GM12891 (cell line): ENCODE measurements around the gene AVL9.

Experiments used
- POLR2A ChIP-seq: IDR thresholded peaks from 2 replicates; pipeline ENCODE4 v1.6.1; 2011; ENCODE audit warnings: low read depth, low read length, control low read depth
- POLR2AphosphoS5 ChIP-seq: IDR thresholded peaks from 2 replicates; pipeline ENCODE4 v1.6.1; 2011; ENCODE audit warnings: low read depth, low read length, control low read depth
- SPI1 ChIP-seq: IDR thresholded peaks from 2 replicates; pipeline ENCODE4 v1.6.1; 2011; ENCODE audit warnings: low read depth, low read length, control low read depth
- TAF1 ChIP-seq: IDR thresholded peaks from 2 replicates; pipeline ENCODE4 v1.6.1; 2011; ENCODE audit warnings: low read depth, low read length, control low read depth

DNA sequence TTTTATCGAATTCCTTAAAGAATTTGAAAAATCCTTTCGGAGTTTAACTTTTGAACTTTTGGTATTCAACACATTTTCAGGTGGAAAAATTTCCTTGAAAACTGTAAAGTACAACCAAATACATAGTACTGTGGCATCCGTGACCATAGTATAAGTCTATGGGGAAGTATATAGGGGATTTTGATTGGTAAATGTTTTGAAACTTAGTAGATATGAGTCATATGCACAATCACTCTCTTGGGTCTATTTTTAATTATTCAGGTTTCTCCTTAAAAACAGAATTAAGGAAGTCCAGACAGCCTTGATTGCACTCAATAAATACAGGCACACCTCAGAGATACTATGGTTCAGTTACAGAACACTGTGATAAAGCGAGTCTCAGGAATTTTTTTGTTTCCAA lies 64.2 kb downstream of the AVL9 start:
- TF ChIP-seq POLR2A (no peak), POLR2AphosphoS5 (no peak), TAF1 (no peak), SPI1 (no peak)
